Measurements from ENCODE around the gene TAF3.

TAF3 gene

GRCh38 chr10:7832060-7832459 lies 13.8 kb downstream of the TAF3 start:
- Histone ChIP-seq H3K14ac (ENCODE audit: low read length) (no peak overlapping the region), H2AK5ac (ENCODE audit: low read length) (no peak overlapping the region), H2BK12ac (ENCODE audit: low read length) (no peak overlapping the region), H4K8ac (ENCODE audit: low read depth, low read length) (no peak overlapping the region), H3K79me1 (ENCODE audit: low read length) (no peaks in the 10 kb centered on the region), H3K4me2 (ENCODE audit: low read length) (no peak overlapping the region), H3K36me3 (ENCODE audit: control insufficient read depth in 1 of 2, insufficient read depth in 2 of 2, low read length in 2 of 2) (peaks cover 3 to 4% of the 10 kb centered on the region in 2 experiments), H2BK120ac (ENCODE audit: insufficient read depth, low read length, poor library complexity) (no peak overlapping the region), H3K9me3 (ENCODE audit: insufficient read depth, low read depth, low read length) (peaks cover 1% of the 10 kb centered on the region), H3K27ac (ENCODE audit: low read depth, low read length) (no peak overlapping the region), H3K4me1 (ENCODE audit: control insufficient read depth in 1 of 2, insufficient read depth in 2 of 2, low read length in 2 of 2) (no peaks in the 10 kb centered on the region), H3K27me3 (ENCODE audit: insufficient read depth, low read length) (no peaks in the 10 kb centered on the region), H2AFZ (ENCODE audit: insufficient read depth, low read length, poor library complexity) (no peak overlapping the region), H3K79me2 (ENCODE audit: control insufficient read depth, insufficient read depth, low read length, poor library complexity) (peaks cover 2% of the 10 kb centered on the region), H3K4ac (ENCODE audit: low read depth, low read length) (no peak overlapping the region), H3K18ac (ENCODE audit: low read length) (no peak overlapping the region), H4K12ac (ENCODE audit: low read depth, low read length) (no peak overlapping the region), H3K9ac (ENCODE audit: low read length) (no peak overlapping the region), H2BK5ac (ENCODE audit: low read depth, low read length, poor library complexity) (no peak overlapping the region), H3K23ac (ENCODE audit: low read length) (no peak overlapping the region), H3K4me3 (ENCODE audit: low read depth, low read length) (no peak overlapping the region), H4K91ac (ENCODE audit: low read depth, low read length) (no peak overlapping the region)
- no peak for DNase-seq
- no CpG with 5 or more reads among the region's 1 CpG for WGBS (ENCODE audit: extremely low coverage, insufficient coverage, insufficient read length)

GRCh38 chr10:7833210-7833609 lies 14.9 kb downstream of the TAF3 start:
- Histone ChIP-seq H2AFZ (ENCODE audit: insufficient read depth, low read length, poor library complexity) (no peak overlapping the region), H3K4ac (ENCODE audit: low read depth, low read length) (no peak overlapping the region), H3K4me1 (ENCODE audit: control insufficient read depth in 1 of 2, insufficient read depth in 2 of 2, low read length in 2 of 2) (no peaks in the 10 kb centered on the region), H3K36me3 (ENCODE audit: control insufficient read depth in 1 of 2, insufficient read depth in 2 of 2, low read length in 2 of 2) (peaks cover 0 to 4% of the 10 kb centered on the region in 2 experiments), H3K79me2 (ENCODE audit: control insufficient read depth, insufficient read depth, low read length, poor library complexity) (no peaks in the 10 kb centered on the region), H4K12ac (ENCODE audit: low read depth, low read length) (no peak overlapping the region), H4K91ac (ENCODE audit: low read depth, low read length) (no peak overlapping the region), H2BK5ac (ENCODE audit: low read depth, low read length, poor library complexity) (no peak overlapping the region), H2BK120ac (ENCODE audit: insufficient read depth, low read length, poor library complexity) (no peak overlapping the region), H3K79me1 (ENCODE audit: low read length) (no peaks in the 10 kb centered on the region), H3K27ac (ENCODE audit: low read depth, low read length) (no peak overlapping the region), H3K9ac (ENCODE audit: low read length) (no peak overlapping the region), H3K18ac (ENCODE audit: low read length) (no peak overlapping the region), H2BK12ac (ENCODE audit: low read length) (no peak overlapping the region), H3K27me3 (ENCODE audit: insufficient read depth, low read length) (no peaks in the 10 kb centered on the region), H3K9me3 (ENCODE audit: insufficient read depth, low read depth, low read length) (peaks cover 1% of the 10 kb centered on the region), H3K4me3 (ENCODE audit: low read depth, low read length) (no peak overlapping the region), H3K23ac (ENCODE audit: low read length) (no peak overlapping the region), H4K8ac (ENCODE audit: low read depth, low read length) (no peak overlapping the region), H2AK5ac (ENCODE audit: low read length) (no peak overlapping the region), H3K4me2 (ENCODE audit: low read length) (no peak overlapping the region), H3K14ac (ENCODE audit: low read length) (no peak overlapping the region)
- DNase-seq = no peak

- Histone ChIP-seq H3K9ac (ENCODE audit: low read length) (no peak overlapping the region), H3K4me3 (ENCODE audit: low read depth, low read length) (no peak overlapping the region), H3K4ac (ENCODE audit: low read depth, low read length) (no peak overlapping the region), H3K23ac (ENCODE audit: low read length) (no peak overlapping the region), H2AFZ (ENCODE audit: insufficient read depth, low read length, poor library complexity) (no peak overlapping the region), H3K18ac (ENCODE audit: low read length) (no peak overlapping the region), H3K27me3 (ENCODE audit: insufficient read depth, low read length) (no peaks in the 10 kb centered on the region), H3K9me3 (ENCODE audit: insufficient read depth, low read depth, low read length) (peaks cover 1% of the 10 kb centered on the region), H3K4me2 (ENCODE audit: low read length) (no peak overlapping the region), H3K27ac (ENCODE audit: low read depth, low read length) (no peak overlapping the region), H2AK5ac (ENCODE audit: low read length) (no peak overlapping the region), H2BK12ac (ENCODE audit: low read length) (no peak overlapping the region), H3K4me1 (ENCODE audit: control insufficient read depth in 1 of 2, insufficient read depth in 2 of 2, low read length in 2 of 2) (peaks cover 0 to 3% of the 10 kb centered on the region in 2 experiments), H2BK5ac (ENCODE audit: low read depth, low read length, poor library complexity) (no peak overlapping the region), H4K8ac (ENCODE audit: low read depth, low read length) (no peak overlapping the region), H4K12ac (ENCODE audit: low read depth, low read length) (no peak overlapping the region), H3K14ac (ENCODE audit: low read length) (no peak overlapping the region), H3K36me3 (ENCODE audit: control insufficient read depth in 1 of 2, insufficient read depth in 2 of 2, low read length in 2 of 2) (peaks cover 0 to 4% of the 10 kb centered on the region in 2 experiments), H3K79me2 (ENCODE audit: control insufficient read depth, insufficient read depth, low read length, poor library complexity) (no peaks in the 10 kb centered on the region), H4K91ac (ENCODE audit: low read depth, low read length) (no peak overlapping the region), H2BK120ac (ENCODE audit: insufficient read depth, low read length, poor library complexity) (no peak overlapping the region), H3K79me1 (ENCODE audit: low read length) (no peaks in the 10 kb centered on the region)
- no CpG with 5 or more reads among the region's 3 CpGs for WGBS (ENCODE audit: extremely low coverage, insufficient coverage, insufficient read length)
- no peak for DNase-seq
These were observed 16.0 kb downstream of the TAF3 start for GRCh38 chr10:7834262-7834661.

- Histone ChIP-seq H3K27me3 (ENCODE audit: insufficient read depth, low read length) (no peaks in the 10 kb centered on the region), H4K12ac (ENCODE audit: low read depth, low read length) (no peak overlapping the region), H4K8ac (ENCODE audit: low read depth, low read length) (no peak overlapping the region), H3K4me2 (ENCODE audit: low read length) (no peak overlapping the region), H2BK5ac (ENCODE audit: low read depth, low read length, poor library complexity) (no peak overlapping the region), H3K79me1 (ENCODE audit: low read length) (no peaks in the 10 kb centered on the region), H4K91ac (ENCODE audit: low read depth, low read length) (no peak overlapping the region), H3K4ac (ENCODE audit: low read depth, low read length) (no peak overlapping the region), H3K4me1 (ENCODE audit: control insufficient read depth in 1 of 2, insufficient read depth in 2 of 2, low read length in 2 of 2) (peaks cover 0 to 3% of the 10 kb centered on the region in 2 experiments), H3K18ac (ENCODE audit: low read length) (no peak overlapping the region), H3K4me3 (ENCODE audit: low read depth, low read length) (no peak overlapping the region), H3K9me3 (ENCODE audit: insufficient read depth, low read depth, low read length) (peaks cover 1% of the 10 kb centered on the region), H3K27ac (ENCODE audit: low read depth, low read length) (no peak overlapping the region), H2BK12ac (ENCODE audit: low read length) (no peak overlapping the region), H3K9ac (ENCODE audit: low read length) (no peak overlapping the region), H3K36me3 (ENCODE audit: control insufficient read depth in 1 of 2, insufficient read depth in 2 of 2, low read length in 2 of 2) (peaks cover 0 to 4% of the 10 kb centered on the region in 2 experiments), H2AK5ac (ENCODE audit: low read length) (no peak overlapping the region), H2AFZ (ENCODE audit: insufficient read depth, low read length, poor library complexity) (no peak overlapping the region), H3K79me2 (ENCODE audit: control insufficient read depth, insufficient read depth, low read length, poor library complexity) (no peaks in the 10 kb centered on the region), H3K23ac (ENCODE audit: low read length) (no peak overlapping the region), H3K14ac (ENCODE audit: low read length) (no peak overlapping the region), H2BK120ac (ENCODE audit: insufficient read depth, low read length, poor library complexity) (no peak overlapping the region)
- DNase-seq = no peak
- WGBS (ENCODE audit: extremely low coverage, insufficient coverage, insufficient read length) = 100% methylated on average over 1 of the region's 2 CpGs
These were observed 18.3 kb downstream of the TAF3 start for GRCh38 chr10:7836571-7836970.
